8988T (cell line): ENCODE measurements around the gene OPA3.

ENCODE experiments used
- DNase-seq: peaks from one replicate; pipeline ENCODE4 v3.0.0; 2011

Gene OPA3

DNA sequence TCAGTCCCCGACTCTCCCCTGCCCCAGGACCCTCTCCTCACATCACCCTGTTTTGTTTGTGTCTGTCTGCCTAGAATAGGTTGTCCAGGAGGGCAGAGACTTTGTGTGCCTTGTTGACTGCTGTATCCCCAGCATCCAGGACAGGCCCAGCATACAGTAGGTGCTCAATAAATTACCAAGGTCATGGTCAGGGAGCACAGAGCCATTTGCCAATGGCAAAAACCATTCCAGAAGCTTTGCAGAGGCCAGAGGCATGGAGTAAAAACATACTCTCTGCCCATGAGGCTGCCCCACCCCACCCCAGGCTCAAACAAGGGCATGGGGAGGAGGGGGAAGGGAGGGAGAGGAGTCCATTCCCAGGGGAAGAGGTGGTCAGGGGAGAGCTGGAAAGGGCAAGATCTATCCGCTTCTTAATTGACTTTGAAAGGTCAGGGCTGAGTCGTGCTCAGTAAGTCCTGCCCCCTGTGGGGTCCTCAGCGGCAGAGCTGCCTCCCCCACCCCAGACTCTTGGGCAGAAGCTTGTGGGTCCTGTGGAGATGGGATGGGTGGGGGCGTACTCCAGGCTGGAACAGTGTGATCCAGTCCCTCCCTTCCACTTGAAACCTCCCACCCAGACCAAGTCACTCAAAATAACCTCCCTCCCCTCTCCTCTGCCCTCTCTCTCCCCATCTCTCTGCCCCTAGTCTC, 13.0 kb upstream of the OPA3 start:
- DNase-seq: no peak

DNA sequence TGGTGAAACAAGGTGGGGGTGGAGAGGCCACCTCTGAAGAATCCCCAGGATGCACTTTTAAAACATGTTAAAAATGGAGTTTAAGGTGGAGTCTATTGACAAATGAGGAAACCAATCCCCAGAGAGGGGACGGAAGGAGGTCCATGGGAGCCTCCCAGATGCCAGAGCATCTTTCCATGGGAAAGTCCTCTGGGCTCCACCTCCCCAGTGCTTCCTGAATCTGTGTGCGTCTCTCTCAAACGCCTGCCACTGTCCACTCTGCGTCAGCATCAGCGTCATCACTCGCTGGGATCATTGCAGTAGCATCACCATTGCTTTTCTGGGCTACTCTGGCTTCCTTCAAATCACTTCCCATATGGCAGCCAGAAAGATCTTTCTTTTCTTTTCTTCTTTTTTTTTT, 11.2 kb upstream of the OPA3 start:
- DNase-seq: no peak

GRCh38 chr19:45593520-45593919, 8.9 kb upstream of the OPA3 start:
- no peak for DNase-seq

- no peak for DNase-seq
Measured at GRCh38 chr19:45592366-45592765, 7.8 kb upstream of the OPA3 start.

GRCh38 chr19:45591638-45592005, 7.0 kb upstream of the OPA3 start:
- DNase-seq: no peak

DNA sequence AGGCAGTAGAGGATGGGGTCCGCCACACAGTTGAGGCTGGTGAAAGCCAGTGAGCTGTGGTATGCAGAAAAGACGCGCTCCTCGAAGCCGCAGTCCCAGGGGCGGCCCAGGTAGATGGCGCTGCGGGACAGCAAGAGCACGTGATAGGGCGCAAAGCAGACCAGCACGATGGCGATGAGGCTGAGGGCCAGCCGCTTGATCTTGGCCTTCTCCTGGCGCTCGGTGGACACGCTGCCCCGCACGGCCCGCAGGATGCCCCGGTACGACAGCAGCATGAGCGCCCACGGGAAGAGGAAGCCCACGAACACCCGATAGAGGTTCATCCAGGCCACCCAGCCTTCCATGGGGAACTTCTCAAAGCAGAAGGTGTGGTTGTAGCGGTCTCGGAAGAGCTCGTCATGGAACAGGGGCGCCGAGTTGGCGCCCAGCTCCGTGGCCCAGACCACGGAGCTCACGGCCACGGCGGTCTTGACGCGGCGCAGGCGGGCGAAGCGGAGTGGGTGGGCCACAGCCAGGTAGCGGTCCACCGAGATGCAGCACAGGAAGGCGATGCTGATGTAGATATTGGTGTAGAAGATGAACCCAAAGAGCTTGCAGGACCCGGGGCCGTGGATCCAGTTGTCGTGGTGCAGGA, 6.5 kb upstream of the OPA3 start:
- DNase-seq: peak; percentile 68

GRCh38 chr19:45590300-45591003, 5.8 kb upstream of the OPA3 start:
- DNase-seq: no peak

DNA sequence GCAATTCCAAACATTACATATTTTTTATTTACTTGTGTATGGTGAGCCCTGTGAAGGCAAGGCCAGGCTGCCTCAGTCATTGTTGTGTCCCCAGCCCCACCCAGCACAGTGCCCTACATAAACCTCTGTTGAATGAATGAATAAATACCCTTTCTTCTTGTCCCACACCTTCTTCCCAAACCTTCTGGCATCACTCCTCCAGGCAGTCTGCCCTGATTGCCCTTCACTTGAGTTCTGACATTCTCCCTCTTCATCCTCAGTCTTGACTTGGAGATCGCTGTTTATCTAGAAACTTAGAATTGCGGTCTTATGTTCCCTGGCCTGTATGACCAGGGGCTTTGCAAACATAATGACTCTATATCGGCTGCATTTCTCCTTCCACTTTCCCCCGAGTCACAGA, 5.2 kb upstream of the OPA3 start:
- DNase-seq: no peak

GRCh38 chr19:45587873-45588272, 3.3 kb upstream of the OPA3 start:
- no peak for DNase-seq

DNA sequence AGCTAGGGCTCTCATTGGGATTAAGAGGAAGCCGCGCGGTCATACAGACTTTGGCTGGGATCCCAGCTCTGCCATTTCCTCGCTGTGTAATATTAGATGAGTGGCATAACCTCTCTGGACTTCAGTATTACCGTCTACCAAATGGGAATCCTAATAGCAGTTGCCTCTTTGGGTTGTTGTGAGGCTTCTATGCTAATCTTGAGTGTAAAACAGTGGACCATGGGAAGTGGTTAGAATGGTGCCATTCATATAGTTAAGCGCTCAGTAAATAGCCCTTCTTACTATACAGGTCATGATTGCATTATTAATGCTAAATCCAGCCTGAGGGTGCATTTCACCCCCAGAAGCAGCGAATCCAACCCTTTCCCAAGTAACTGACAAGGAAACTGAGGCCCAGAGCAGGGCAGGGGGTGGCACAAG, 566 bp upstream of the OPA3 start:
- DNase-seq: no peak

GRCh38 chr19:45581576-45581975, 3.0 kb downstream of the OPA3 start:
- no peak for DNase-seq

DNA sequence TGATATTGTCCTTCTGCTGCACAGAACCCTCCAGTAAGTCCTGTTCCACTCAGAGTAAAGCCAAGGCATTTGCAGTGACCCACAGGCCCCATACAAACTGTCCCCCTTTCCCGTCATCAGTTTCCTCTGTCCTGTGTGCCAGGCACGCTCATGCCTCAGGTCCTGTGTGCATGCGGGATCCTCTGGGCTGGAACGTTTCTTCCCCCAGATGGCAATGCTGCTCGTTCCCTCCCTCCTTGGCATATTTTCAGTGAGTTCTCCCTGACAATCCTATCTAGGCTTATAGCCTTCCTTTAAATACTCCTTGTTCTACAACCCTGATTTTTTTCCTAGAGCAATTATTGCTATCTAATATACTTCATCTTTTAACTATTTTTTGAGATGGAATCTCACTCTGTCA, 5.7 kb downstream of the OPA3 start:
- no peak for DNase-seq

- no peak for DNase-seq
Measured at GRCh38 chr19:45577111-45577905, 7.3 kb downstream of the OPA3 start.

DNA sequence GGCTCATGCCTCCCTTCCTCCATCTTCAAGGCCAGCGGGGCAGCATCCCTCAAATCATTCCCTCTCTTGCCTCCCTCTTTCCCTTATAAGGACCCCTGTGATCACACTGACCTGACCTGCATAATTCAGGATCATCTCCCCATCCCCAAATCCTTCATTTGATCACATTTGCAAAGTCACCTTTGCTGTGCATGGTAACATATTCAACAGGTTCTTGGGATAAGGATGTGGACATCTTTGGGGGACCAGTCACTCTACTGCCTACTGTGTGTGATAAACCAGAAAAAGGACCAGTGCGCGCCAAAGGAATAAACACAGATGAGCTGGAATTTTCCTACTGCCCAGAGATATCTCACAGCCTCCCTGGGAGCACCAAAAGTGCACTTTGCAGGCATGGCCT, 7.9 kb downstream of the OPA3 start:
- no peak for DNase-seq

DNA sequence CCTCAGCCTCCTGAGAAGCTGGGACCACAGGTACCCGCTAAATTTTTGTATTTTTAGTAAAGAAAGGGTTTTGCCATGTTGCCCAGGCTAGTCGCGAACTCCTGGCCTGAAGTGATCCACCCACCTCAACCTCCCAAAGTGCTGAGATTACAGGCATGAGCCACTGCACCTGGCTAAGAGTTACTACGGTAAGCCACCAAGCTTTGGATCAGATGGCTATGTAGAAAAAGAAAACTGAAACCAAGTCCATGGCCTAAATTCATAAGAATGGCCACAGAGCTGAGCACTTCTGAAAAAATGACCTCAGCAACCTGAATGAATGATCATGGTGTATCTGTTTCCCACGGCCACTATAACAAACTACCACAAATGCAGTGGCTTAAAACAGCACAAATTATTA, 9.4 kb downstream of the OPA3 start:
- no peak for DNase-seq

DNA sequence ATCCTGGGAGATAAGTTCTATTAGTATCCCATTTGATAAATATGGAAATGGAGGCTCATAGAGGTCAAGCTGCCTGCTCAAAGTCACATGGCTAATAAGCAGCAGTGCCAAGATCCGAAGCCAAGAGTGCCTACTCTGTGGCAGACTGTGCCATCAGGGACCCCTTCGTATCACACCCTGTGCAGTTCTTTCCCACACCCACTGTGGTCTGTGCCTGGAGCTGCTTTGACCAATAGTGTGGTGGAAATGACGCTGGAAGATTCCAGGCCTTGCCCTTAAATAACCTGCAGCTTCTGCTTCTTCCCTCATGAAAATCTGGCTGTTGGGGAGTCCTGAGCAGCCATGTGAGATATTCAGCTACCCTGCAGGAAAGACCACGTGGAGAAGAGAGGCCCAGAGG, 10.1 kb downstream of the OPA3 start:
- DNase-seq: no peak

DNA sequence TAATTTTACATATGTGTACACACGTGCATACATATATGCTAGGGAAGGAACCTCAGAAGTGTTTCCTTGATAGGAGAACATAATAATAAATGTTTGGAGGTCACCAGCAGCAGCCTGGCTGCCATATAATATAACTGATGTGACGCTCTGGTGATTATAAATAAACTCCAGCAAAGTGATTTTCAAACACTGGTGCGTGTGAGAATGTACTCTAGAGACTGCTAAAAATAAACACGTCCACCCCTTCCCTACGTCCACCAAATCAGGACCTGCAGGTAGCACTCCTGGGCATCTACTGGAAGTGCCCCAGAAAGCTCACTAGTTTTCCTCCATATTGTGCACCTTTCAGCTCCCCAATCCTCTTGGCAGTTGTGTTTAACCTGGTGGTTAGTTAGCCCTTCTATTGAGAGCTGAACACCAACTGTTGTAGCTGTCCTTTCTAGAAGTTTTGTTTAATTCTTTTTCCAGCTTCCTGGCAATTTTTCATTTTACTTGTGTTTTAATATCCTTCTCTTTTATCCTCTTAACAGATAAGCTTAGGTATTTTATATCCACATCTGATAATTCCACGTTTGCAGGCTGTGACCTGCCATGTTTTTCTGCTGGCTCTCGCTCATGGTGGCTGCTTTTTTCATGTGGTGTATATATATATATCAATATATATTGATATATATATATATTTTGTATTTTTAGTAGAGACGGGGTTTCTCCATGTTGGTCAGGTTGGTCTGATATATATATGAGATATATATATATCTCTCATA, 13.0 kb downstream of the OPA3 start:
- DNase-seq: no peak

DNA sequence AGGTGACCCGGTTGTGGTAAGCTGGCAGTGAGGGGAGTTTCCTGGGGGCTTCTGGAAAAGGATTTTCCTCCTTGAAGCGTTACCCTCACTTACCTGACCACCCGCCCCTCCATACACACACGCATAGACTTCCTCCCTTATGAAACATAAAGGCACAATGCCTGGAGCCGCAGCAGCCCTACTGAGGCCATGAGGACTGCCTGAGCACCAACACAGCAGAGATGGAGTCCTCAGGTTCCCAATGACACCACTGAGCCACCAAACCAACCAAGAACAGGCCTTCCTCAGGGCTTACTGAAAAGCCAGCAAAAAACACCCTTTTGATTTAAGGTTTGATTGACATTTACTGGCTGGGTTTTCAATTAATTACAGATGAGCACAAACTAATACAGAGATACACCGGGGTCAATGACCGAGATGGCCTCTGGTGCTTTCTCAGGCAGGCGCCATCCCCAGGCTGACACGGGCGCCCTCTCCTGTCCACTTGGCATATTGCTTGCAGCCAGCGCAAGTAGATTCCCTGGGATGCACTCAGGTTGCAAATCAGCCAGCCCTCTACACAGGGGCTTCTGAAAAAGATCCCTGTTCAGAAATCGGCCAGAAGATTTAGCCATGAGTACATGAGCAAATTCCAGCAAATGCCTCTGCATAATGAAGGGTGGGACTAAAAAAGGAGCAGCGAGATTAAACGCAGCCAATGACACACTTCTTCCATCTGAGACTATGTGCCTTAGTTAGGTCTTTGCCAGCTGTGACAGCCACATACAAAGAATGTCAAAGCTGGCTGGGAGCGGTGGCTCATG, 14.8 kb downstream of the OPA3 start:
- DNase-seq: no peak

- no peak for DNase-seq
Measured at GRCh38 chr19:45568732-45569131, 15.9 kb downstream of the OPA3 start.

DNA sequence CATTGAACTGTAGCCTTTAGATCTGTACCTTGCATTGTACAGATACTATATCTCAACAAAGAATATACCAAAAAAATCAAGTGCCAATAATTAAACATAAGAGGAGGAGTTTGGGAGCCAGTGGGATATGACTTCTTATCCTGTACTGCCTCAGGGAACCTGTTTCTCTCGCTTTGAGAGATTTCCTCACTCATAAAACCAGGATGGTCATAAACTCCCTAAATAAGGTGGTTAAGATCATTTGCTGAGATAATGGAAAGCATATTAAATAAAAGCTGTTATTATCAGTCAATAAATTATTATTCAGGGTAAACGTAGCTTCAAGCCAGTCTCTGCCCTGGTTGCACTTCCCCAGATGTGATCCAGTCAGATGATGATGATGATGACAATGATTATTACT, 17.0 kb downstream of the OPA3 start:
- DNase-seq: no peak

GRCh38 chr19:45564131-45564780, 20.3 kb downstream of the OPA3 start:
- no peak for DNase-seq
